HG03378 (cell line): ENCODE measurements around the gene RPUSD4.

Experiments used
- ATAC-seq: cut with Tn5 transposase; IDR thresholded peaks from one replicate; pipeline ENCODE4 v1.9.1; 2021; ENCODE audit warnings: mild to moderate bottlenecking, moderate library complexity; ENCODE audit not compliant: unreplicated experiment

Gene RPUSD4

DNA sequence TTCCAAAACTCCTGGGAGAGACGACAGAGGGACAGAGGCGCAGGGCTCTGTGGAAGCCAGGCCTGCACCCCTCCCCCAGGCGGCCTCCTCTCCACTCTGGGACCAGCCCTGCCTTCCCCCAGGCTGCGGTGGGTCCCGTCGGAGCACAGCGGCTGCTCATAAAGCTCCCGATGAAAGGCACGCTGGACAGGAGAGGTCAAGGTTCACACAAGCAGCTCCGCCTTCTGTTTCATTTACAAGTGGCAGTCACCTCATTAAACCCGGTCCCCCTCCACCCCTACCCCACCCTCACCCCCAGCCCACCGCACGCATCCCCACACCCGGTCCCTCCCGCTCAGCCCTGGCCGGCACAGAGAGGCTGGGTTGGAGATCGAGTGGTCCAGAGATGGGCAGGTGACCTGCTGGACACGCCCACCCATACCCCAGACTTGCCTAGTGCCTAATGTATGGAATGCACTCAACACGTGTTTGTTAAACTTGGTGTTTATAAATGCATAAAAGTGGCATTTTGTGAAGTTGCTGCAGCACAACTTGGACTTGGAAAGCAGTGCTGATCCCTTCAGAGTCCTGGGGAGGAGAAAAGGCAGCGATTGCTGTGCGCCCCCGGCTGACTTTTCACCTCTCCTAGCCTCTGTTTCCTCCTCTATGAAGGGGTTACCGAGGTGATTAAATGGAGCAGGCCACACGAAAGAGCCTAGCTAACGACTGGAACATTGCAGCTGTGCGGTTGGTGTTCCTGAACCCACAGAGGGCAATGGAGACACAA, 26.0 kb downstream of the RPUSD4 start:
- ATAC-seq = no peak

- ATAC-seq = no peak
Observed at GRCh38 chr11:126182787-126183445, 28.5 kb downstream of the RPUSD4 start.

DNA sequence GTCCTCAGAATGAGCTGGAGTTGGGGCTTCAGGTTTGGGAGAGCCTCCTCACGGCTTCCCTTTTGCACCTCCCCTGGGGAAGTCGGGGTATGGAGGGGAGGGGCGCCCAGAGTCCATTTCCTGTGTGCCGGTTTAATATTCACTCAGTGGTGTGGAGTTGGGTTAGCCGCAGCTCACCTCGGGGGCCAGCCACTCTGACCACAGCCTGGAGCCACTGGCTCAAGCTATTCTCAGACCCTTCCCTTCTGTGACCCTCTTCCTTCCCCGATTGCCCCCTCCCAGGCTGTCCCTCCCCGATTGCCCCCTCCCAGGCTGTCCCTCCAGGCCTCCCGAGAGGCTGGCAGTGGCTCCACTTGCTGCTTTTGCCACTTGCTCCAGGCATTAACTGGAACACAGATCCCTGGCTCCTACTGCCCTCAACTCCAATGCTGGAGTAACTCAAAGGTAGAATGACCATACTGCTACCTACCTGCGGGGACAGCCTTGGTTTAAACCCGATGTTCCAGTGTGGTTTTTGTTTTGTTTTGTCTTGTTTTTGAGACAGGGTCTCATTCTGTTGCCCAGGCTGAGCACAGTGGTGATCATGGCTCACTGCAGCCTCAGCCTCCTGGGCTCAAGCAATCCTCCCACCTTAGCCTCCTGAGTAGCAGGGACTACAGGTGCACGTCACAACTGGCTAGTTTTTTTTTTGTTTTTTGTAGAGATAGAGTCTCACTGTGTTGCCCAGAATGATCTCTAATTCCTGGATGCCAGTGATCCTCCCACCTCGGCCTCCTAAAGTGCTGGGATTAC, 29.3 kb downstream of the RPUSD4 start:
- ATAC-seq = no peak

- ATAC-seq = no peak
Observed at GRCh38 chr11:126176853-126177470, 34.5 kb downstream of the RPUSD4 start.

DNA sequence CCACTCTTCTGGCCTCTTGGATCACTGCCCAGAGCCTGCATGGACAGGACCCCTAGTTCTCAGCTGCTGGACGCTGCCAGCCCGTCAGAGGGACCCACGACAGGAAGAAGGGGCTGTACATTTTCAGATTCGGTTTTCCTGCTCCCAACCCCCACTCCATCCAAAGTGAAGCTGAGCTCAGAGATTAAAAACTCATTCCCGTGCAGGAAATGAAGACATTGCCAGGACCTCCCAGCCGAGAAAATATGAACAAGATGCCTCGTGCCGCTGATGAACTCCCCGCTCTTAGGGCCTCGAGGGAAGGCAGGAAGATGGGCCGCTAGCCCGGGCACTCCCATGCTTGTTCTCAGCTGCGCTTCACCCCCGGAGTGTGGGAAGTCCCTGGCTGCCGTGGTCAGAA, 36.1 kb downstream of the RPUSD4 start:
- no peak for ATAC-seq

DNA sequence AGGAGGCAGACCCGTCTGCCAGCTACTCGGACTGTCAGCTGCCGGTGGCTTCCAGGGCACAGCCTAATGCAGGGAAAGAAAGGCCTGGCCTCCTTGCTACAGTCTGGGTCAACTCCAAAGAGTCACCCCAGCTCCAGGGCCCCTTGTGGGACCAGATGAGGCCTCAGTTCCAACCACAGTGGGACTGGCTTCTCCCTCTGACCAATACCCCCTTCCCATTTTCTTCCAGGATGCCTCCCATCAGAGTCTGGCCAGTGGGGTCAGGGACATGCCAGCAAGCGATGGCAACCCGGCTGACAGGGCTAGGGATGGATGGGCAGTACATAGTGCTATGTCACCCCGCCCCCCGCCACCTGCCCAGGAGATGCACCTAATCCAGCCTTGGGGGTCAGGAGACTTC, 36.6 kb downstream of the RPUSD4 start:
- ATAC-seq = no peak

DNA sequence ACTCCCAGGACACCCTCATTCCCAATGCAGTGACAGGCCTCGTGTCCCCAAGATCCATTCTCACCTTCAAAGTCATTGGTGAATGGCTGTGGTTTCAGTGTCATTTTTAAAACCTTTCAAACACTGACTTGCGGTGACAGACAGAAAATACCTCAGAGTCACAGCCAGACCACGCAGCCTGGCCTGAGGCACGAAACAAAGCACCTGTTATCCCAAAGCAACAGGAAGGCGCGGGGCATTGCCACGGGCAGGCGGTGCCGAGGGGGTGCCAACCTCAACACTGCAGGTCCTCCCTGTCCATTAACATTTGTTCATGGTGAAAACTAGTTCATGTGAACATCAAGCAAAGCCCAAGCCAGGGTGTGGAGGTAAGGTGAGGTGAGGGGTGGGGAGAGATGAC, 38.2 kb downstream of the RPUSD4 start:
- no peak for ATAC-seq

DNA sequence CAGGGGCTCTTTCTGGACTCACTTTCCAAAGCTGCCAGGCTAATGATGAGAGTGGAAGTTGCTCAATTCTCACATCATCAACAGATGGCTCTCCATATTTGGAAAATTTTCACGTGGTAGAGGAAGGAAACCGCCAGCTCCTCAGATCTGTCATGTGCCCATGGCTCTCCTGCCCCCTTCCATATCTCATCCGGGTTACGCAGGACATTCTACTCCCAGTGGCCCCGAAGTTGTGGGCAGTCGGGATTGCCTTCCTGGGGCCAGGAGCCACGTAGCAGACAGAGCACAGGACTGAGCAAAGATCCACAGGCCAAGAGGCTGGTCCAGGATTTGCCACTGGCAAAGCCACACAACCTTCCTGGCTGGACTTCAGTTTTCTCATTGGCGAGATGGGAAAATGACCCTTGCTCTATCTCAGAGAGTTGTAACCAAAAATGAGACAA, 38.8 kb downstream of the RPUSD4 start:
- ATAC-seq = no peak

- ATAC-seq = no peak
Observed at GRCh38 chr11:126169291-126169690, 42.2 kb downstream of the RPUSD4 start.

DNA sequence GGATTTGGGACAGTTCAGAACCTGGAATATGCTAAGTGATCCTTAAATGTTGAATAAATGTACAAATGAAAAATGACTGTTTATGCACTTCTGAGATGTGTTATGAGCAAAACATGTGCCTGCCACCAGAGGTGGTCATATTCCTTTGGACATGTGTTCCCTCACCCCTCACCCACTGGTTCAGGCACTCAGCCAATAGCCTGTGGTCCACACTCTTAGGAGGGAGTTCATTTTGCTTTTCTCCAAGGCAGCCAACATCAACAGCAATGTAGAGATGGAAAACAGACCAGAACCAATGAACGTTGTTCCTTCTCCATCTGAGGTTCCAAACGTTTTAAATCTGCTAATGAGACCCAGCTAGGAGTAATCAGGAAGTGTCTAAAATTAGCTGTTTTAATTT, 44.0 kb downstream of the RPUSD4 start:
- ATAC-seq = no peak

- ATAC-seq = no peak
Observed at GRCh38 chr11:126166413-126166812, 45.0 kb downstream of the RPUSD4 start.

- ATAC-seq = no peak
Observed at GRCh38 chr11:126165757-126166156, 45.7 kb downstream of the RPUSD4 start.

GRCh38 chr11:126165311-126165720, 46.1 kb downstream of the RPUSD4 start:
- ATAC-seq = no peak

GRCh38 chr11:126164781-126165180, 46.7 kb downstream of the RPUSD4 start:
- ATAC-seq = no peak

GRCh38 chr11:126163779-126164178, 47.7 kb downstream of the RPUSD4 start:
- no peak for ATAC-seq

DNA sequence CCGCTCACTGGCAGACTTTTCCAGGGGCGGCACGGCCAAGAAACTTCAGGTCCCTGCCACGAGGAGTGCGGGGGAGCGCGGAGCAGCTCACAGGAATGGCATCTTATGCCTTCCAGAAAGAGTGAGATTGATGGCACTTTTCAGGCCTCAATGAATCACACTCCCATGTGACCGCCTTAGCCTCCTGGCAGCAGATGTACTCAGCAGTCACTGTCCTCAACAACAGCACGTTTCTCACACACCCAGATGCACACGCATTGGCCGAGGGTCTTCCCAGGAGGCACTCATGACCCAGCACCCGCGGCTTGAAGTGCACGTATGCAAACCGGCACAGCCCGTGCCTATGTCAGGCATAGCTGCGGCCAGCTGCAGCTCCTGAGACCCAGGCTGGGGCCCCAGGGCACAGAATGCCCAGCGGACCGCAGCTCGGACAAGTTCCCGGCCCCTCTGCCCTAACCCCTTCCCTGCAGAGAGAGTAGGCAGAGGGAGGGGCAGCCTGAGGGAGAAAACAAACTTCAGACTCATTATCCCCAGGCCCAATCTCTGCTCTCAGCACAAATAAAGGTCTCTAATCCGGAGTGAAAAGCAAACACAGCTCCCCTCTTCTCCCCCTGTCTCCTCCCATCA, 48.3 kb downstream of the RPUSD4 start:
- no peak for ATAC-seq

GRCh38 chr11:126162306-126163030, 49.0 kb downstream of the RPUSD4 start:
- no peak for ATAC-seq

- no peak for ATAC-seq
Observed at GRCh38 chr11:126161023-126161391, 50.4 kb downstream of the RPUSD4 start.

- no peak for ATAC-seq
Observed at GRCh38 chr11:126160345-126161022, 51.0 kb downstream of the RPUSD4 start.
